Measurements from ENCODE around the gene NRCAM. TPM values are rescaled to one million over a fixed set of nuclear protein-coding genes. Genes with fewer than 3 reads are reported as not detected.

Gene NRCAM
- polyA plus RNA-seq, 1 donor (not counting 4 experiments of a cell fraction or from before 2014, with no cell fraction given) = 4.0 TPM

DNA sequence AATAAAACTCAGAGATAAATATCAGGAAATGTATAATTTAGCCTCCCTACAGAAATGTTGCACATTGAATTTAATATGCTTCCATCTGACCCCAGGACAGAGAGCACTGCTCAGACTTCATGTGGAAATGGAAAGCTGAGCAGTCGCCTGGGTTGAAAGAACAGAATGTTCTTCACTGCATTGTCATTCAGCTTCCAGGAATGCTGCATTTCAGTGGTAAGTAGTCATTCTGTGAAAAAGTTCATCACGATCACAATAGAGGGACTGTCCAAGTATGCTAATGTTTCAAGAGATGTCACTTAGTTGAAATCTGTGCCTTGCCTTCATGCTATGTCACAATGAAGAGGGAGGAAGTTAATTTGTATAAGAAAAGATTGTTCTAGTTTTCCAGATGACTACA is 147.3 kb downstream of the NRCAM start:
- H3K4me2 ChIP-seq (ENCODE audit: control insufficient read depth, extremely low read depth, insufficient read depth, low read depth, low read length) = peak overlapping the region; percentile 47
- H3K9ac ChIP-seq (ENCODE audit: control insufficient read depth, extremely low read depth, insufficient read depth, low read length) = peak overlapping the region; percentile 20
- dilution Hi-C loops (cut with MboI; ENCODE audit: extremely low pct_ligation_motif_present, low sequenced_read_pairs) = no loop called here
- no peak overlapping the region for H3K4me3 ChIP-seq (ENCODE audit: control insufficient read depth in 2 of 3, extremely low read depth in 1 of 3, insufficient read depth in 2 of 3, low read depth in 1 of 3, low read length in 3 of 3)
- peak overlapping the region; percentile 93 for H3K27ac ChIP-seq (ENCODE audit: control insufficient read depth, insufficient read depth, low read length)
- FAIRE-seq (peak; percentile 85), DNase-seq (ENCODE audit: low read depth, low spot score) (no peak)
- H3K79me2 ChIP-seq (ENCODE audit: control insufficient read depth, insufficient read depth, low read length) = no peaks in the 10 kb centered on the region
- no peak overlapping the region for H2AFZ ChIP-seq (ENCODE audit: control insufficient read depth, low read length)
- no peak for TF ChIP-seq EZH2 (IDR thresholded peaks at IDR 0.05; ENCODE audit: low read length)
- TF ChIP-seq, protein P1, sequence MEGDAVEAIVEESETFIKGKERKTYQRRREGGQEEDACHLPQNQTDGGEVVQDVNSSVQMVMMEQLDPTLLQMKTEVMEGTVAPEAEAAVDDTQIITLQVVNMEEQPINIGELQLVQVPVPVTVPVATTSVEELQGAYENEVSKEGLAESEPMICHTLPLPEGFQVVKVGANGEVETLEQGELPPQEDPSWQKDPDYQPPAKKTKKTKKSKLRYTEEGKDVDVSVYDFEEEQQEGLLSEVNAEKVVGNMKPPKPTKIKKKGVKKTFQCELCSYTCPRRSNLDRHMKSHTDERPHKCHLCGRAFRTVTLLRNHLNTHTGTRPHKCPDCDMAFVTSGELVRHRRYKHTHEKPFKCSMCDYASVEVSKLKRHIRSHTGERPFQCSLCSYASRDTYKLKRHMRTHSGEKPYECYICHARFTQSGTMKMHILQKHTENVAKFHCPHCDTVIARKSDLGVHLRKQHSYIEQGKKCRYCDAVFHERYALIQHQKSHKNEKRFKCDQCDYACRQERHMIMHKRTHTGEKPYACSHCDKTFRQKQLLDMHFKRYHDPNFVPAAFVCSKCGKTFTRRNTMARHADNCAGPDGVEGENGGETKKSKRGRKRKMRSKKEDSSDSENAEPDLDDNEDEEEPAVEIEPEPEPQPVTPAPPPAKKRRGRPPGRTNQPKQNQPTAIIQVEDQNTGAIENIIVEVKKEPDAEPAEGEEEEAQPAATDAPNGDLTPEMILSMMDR (optimal IDR thresholded peaks at IDR 0.05 in 1 of 3, IDR thresholded peaks at IDR 0.05 in 1 of 3, conservative IDR thresholded peaks at IDR 0.05 in 1 of 3; ENCODE audit: extremely low read depth in 1 of 3, insufficient read depth in 2 of 3, low read length in 3 of 3) = no peak
- no peaks in the 10 kb centered on the region for H3K9me3 ChIP-seq (ENCODE audit: control insufficient read depth, low read depth, low read length)
- no peaks in the 10 kb centered on the region for H3K9me1 ChIP-seq (ENCODE audit: control insufficient read depth, extremely low read depth, insufficient read depth, low read length)
- peaks cover 57% of the 10 kb centered on the region for H3K4me1 ChIP-seq (ENCODE audit: control insufficient read depth, extremely low read depth, insufficient read depth, low read length)
- H3K36me3 ChIP-seq (ENCODE audit: control insufficient read depth in 2 of 2, extremely low read depth in 1 of 2, insufficient read depth in 2 of 2, low read length in 2 of 2) = no peaks in the 10 kb centered on the region
- H4K20me1 ChIP-seq (ENCODE audit: control insufficient read depth, extremely low read depth, insufficient read depth, low read length) = no peaks in the 10 kb centered on the region
- H3K27me3 ChIP-seq (ENCODE audit: control insufficient read depth, extremely low read depth, insufficient read depth, low read length) = no peaks in the 10 kb centered on the region

DNA sequence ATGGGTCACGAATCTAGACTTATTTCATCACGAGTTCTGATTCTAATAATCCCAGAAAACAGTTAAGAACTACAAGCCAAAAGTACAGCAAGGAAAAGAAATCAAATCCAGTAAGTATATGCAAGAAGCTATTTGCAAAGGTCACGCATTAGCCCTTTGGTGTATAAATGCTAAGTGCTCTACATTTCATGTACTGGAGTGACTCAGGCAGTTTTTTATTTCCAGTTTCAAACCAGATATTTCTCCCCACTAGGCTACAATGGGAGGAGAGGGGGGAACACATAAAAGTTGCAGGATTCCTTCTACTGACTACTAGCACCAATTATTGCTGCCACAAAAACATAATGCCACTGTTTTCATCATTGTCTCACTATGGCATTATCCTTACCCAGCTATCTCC is 148.0 kb downstream of the NRCAM start:
- H3K4me3 ChIP-seq (ENCODE audit: control insufficient read depth in 2 of 3, extremely low read depth in 1 of 3, insufficient read depth in 2 of 3, low read depth in 1 of 3, low read length in 3 of 3) = no peak overlapping the region
- peak overlapping the region; percentile 93 for H3K27ac ChIP-seq (ENCODE audit: control insufficient read depth, insufficient read depth, low read length)
- dilution Hi-C loops (cut with MboI; ENCODE audit: extremely low pct_ligation_motif_present, low sequenced_read_pairs) = no loop called here
- DNase-seq (ENCODE audit: low read depth, low spot score) (no peak), FAIRE-seq (no peak)
- no peak overlapping the region for H2AFZ ChIP-seq (ENCODE audit: control insufficient read depth, low read length)
- H3K4me1 ChIP-seq (ENCODE audit: control insufficient read depth, extremely low read depth, insufficient read depth, low read length) = peaks cover 57% of the 10 kb centered on the region
- H3K9ac ChIP-seq (ENCODE audit: control insufficient read depth, extremely low read depth, insufficient read depth, low read length) = peak overlapping the region; percentile 20
- TF ChIP-seq, protein P1 (optimal IDR thresholded peaks at IDR 0.05 in 1 of 3, IDR thresholded peaks at IDR 0.05 in 1 of 3, conservative IDR thresholded peaks at IDR 0.05 in 1 of 3; ENCODE audit: extremely low read depth in 1 of 3, insufficient read depth in 2 of 3, low read length in 3 of 3) = no peak
- no peak for TF ChIP-seq EZH2 (IDR thresholded peaks at IDR 0.05; ENCODE audit: low read length)
- H3K27me3 ChIP-seq (ENCODE audit: control insufficient read depth, extremely low read depth, insufficient read depth, low read length) = no peaks in the 10 kb centered on the region
- no peaks in the 10 kb centered on the region for H3K9me1 ChIP-seq (ENCODE audit: control insufficient read depth, extremely low read depth, insufficient read depth, low read length)
- H3K4me2 ChIP-seq (ENCODE audit: control insufficient read depth, extremely low read depth, insufficient read depth, low read depth, low read length) = peak overlapping the region; percentile 47
- H4K20me1 ChIP-seq (ENCODE audit: control insufficient read depth, extremely low read depth, insufficient read depth, low read length) = no peaks in the 10 kb centered on the region
- no peaks in the 10 kb centered on the region for H3K36me3 ChIP-seq (ENCODE audit: control insufficient read depth in 2 of 2, extremely low read depth in 1 of 2, insufficient read depth in 2 of 2, low read length in 2 of 2)
- no peaks in the 10 kb centered on the region for H3K9me3 ChIP-seq (ENCODE audit: control insufficient read depth, low read depth, low read length)
- H3K79me2 ChIP-seq (ENCODE audit: control insufficient read depth, insufficient read depth, low read length) = no peaks in the 10 kb centered on the region

Measured in keratinocyte (primary cell).